Dermis microvascular lymphatic vessel endothelial cell (primary cell): ENCODE measurements around the gene TEX14. TPM values are rescaled to one million over a fixed set of nuclear protein-coding genes. Genes with fewer than 3 reads are reported as not detected.

Experiments
- DNase-seq, 2 donors: peaks; one replicate each; pipeline versions ENCODE4 v3.0.0 to v3.0.0-alpha.2; 2010; ENCODE audit warnings: low read depth in 2 of 2
- total RNA-seq: library from RNA; depleted of rRNA; stranded (reverse); fragments of >200 nt; gene quantifications from 2 replicates; pipeline ENCODE4 v1.2.1, GENCODE V29; 2014

TEX14 gene
- total RNA-seq, 1 donor from 2014 or later: under 0.01 TPM

GRCh38 chr17:58648236-58648635 is 43.6 kb downstream of the TEX14 start:
- DNase-seq: no peak

- DNase-seq: no peak
Measured at GRCh38 chr17:58643147-58643546, 48.7 kb downstream of the TEX14 start.

GRCh38 chr17:58641887-58642311 is 49.9 kb downstream of the TEX14 start:
- DNase-seq: peak in 1 of 2 donors; percentile 32

DNA sequence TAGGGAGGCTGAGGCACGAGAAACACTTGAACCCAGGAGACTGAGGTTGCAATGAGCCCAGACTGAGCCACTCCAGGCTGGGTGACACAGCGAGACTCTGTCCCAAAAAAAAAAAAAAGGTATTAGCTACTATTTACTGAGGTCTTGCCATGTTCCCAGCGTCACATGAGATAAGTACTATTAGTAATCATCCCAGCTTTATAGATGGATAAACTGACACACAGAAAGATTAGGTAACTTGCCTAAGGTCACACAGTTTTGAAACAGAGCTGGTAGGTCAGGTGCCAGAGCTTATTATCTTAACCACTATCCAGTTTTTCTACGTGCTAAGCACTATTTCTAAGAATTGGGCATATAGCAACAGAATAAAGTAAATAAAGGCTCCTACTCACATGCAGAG is 51.6 kb downstream of the TEX14 start:
- no peak for DNase-seq

DNA sequence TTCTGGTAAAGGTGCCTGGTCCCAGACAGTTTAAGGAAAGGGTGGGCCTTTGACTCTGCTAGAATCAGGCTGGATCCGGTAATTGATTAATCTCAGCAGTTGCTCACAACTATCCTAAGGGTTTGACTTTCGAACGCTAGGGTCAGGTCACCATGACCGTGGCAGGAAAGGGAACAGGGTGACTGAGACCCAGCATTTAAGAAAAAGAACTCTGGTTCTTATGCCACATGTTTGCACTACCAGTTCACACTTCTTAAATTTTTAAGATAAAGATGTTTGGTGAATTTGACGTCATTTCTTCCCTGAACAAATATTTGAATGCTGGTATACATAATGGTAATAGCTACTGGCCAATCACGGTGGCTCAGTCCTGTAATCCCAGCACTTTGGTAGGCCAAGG is 52.2 kb downstream of the TEX14 start:
- no peak for DNase-seq

- no peak for DNase-seq
Measured at GRCh38 chr17:58637011-58637570, 54.8 kb downstream of the TEX14 start.

- no peak for DNase-seq
Measured at GRCh38 chr17:58632324-58633314, 59.2 kb downstream of the TEX14 start.

DNA sequence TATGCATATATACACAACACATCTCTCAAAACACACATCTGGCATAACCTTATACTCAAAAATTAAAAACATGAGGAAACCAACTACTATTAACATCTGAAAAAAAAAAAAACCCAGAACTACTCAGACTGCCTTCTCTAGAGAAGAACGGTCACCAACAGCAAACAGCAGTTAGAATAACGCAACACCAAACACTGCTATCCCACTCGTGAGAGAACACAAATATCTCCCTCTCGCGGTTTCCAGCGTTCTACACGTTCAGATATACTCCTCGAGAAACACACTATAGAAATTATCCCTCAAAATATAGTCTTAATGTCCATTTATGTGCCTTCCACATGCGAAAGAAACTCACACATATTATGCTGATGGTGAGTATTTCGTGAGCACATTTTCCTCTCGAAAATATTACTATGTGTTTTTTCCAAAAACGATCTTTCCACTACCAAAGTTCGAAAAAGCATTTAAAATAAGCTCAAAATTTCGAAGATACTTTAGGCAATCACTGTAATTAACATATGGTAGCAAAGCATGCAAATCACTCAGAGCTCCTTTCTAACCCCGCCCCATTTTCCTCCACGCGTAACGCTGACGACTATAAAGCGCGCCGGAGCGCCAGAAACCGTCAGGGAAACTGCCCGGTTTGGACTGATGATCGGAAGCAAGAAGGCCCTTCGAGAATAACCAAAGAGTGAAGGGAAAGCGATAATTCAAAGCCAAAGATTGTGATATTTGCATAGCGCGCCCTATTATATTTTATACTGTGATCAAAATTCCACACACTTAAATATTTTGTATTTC is 60.1 kb downstream of the TEX14 start:
- DNase-seq: peak; percentile 96 to 97

- DNase-seq: no peak
Measured at GRCh38 chr17:58630883-58631522, 60.8 kb downstream of the TEX14 start.

DNA sequence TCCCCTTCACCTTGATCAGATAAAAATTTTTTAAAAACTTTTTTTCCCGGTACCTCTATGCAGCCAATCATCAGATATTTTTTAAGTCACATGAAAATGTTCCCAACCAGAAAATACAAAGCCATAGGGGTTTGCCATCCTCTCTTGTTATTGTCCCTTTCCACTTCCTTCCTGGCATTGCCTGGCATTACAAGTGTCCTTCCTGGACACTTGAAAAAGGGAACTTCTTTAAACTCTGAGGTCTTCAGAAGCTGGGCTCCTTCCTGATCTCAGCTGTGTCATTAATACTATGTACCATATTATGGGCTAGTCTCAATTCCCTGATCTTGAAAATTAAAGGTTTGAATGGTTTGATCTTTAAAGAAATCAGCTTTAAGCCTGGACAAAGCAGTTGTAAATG is 64.9 kb downstream of the TEX14 start:
- DNase-seq: no peak

- DNase-seq: no peak
Measured at GRCh38 chr17:58624751-58625150, 67.1 kb downstream of the TEX14 start.

GRCh38 chr17:58621174-58621573 is 70.7 kb downstream of the TEX14 start:
- no peak for DNase-seq

DNA sequence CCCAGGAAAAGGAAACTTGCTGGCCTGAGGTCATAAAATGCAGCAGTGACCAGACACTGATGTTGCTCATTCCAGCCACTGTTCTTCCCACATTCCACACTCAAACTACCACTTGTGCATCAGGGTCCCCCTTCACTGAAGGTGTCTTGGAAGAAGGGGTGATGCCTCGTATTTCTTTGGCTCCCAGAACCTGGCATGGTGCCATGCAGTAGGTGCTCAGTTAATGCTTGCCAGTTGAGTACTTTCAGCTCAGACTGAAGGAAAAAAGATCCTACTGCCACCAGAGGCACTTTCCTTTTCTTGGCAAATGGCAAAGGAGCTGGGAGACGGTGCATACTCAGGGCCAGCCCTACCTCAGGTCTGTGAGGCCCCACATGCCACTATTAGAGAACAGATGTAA is 73.5 kb downstream of the TEX14 start:
- no peak for DNase-seq

- no peak for DNase-seq
Measured at GRCh38 chr17:58617563-58617962, 74.3 kb downstream of the TEX14 start.

GRCh38 chr17:58615768-58616659 is 75.8 kb downstream of the TEX14 start:
- no peak for DNase-seq

GRCh38 chr17:58614859-58615459 is 76.9 kb downstream of the TEX14 start:
- DNase-seq: no peak

- no peak for DNase-seq
Measured at GRCh38 chr17:58611331-58611730, 80.5 kb downstream of the TEX14 start.

GRCh38 chr17:58606934-58607333 is 84.9 kb downstream of the TEX14 start:
- DNase-seq: no peak

DNA sequence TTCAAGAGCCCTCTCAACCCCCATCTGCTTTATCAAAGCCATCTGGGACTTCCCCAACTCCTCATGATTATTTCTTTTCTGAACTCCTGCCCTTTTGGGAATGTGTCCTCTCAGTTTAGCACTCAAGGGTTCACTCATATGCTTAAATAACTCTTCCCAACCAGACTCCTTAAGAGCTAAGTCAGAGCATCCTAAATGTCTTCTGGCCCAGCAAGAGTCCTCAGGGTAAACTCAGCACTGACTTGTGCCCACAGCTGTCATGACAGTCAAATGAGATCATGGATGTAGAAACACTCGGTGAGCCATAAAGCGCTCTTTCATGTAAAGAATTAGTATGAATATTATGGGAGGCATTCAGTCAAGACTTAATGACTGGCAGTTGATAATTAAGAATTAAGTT is 85.9 kb downstream of the TEX14 start:
- DNase-seq: no peak

GRCh38 chr17:58605470-58605869 is 86.4 kb downstream of the TEX14 start:
- no peak for DNase-seq
